Glomerular endothelial cell (primary cell): Measurements from ENCODE around the gene SLC2A1. TPM values are rescaled to one million over a fixed set of nuclear protein-coding genes. Genes with fewer than 3 reads are reported as not detected.

Experiments used
- DNase-seq: peaks from one replicate; pipeline ENCODE4 v3.0.0-alpha.2; 2011; ENCODE audit warnings: low read depth, low spot score; ENCODE audit errors: extremely low read depth
- total RNA-seq: library from RNA; depleted of rRNA; stranded (reverse); fragments of >200 nt; gene quantifications from 2 replicates; pipeline ENCODE4 v1.2.3, GENCODE V29; 2015

SLC2A1 gene
- total RNA-seq, 1 donor from 2014 or later = 126 TPM

GRCh38 chr1:42944246-42944928, 14.3 kb downstream of the SLC2A1 start:
- no peak for DNase-seq

DNA sequence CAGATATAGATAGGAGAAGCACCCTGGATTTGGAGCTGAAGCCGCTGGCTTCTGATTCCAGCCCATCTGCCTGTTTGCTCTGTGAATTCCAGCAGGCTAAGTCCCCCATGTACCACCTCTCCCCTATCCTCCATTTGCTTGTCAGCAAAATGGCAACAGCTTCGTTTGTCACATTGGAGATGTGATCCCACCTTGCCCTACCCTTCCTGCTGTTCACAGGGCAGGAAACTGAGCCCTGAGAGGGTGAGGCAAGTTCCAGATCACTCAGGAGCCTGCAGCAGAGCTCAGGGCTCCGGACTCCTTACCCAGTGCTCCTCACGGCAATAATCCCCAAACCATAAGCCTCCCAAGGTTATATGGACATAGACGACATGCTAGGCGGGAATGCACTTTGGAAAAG, 14.9 kb downstream of the SLC2A1 start:
- DNase-seq = no peak

GRCh38 chr1:42943166-42943565, 15.5 kb downstream of the SLC2A1 start:
- DNase-seq = no peak

DNA sequence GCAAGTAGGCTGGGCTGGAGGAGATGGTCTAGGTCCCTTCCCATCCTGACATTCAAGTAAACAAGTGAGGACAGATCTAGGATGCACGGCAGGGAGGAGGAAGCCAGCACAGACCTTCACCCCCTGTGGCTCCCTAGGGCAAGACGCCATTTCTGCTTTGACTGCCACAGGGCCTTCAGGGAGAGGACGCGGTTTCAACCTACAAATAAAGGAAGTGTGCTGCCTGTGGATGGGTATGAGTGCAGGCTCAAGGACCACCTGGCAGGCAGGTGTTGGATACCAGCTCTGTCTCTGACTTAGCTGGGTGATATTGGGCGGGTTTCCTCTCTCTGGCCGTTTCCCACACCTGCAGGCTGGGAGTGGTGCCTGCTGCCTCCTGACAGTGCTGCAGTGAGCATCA, 16.2 kb downstream of the SLC2A1 start:
- DNase-seq = no peak

DNA sequence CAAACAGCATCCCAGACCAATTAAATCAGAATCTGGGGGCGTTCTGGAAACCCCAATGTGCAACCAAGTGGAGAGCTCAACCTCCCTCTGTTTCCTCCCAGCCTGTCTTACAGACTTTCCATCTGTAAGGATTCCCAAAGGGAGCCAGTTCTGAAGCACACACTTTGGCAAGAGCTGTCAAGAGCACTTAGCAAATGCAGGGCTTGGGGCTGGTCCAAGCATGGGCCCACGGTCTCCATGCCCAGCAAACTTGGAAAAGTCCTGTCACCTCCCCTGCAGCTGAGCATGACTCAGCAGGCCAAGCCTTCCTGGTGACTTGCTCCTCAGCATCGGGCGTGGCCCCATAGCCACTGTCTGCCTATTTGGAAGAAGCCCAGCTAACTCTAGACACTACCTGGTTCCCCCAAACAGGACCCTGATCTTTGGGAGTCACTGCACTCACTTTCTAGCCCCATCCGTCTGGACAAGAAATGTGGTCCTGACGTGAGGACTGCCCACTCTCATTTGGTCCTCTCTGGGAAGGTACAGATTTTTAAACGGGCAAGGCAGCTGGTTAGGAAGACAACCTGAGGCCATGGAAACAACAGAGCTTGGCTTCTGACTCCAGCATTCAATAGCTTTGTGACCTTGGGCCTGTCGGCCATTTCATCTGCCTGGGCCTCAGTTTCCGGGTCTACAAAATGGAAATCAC, 16.9 kb downstream of the SLC2A1 start:
- no peak for DNase-seq

DNA sequence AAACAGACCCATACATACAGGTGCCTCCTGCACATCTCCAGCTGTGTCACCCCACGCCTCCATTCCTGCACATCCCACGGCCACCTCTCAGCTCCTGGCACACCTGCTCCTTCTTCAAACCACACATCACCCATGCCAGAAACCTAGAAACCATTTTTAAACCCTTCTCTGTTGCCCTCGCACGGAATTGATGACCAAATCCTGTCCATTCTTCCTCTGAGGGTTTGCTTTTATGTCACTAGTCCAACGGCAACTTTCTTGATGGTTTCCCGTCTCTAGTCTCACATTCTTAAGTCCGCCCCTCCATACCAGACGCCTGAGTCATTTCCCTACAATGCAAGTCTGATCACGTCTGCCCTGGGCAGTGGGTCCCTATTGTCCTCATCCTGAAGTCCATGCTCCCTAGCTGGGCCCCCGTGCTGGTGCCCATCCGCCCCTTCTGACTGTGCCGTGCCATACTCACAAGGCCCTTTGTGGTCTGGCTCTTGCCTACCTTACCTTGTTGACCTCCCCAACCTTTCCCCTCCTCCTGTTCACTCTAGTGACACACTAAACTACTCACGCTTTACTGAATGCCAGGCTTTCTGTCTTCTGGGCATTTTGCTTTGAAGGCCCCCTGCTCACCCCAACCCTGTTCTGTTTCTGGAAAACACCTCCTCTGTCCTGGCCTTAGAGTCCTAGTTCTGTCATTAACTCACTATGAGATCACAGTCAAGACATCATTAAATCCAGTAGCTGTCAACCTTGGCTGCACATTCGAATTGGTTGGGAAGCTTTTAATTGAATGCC, 17.6 kb downstream of the SLC2A1 start:
- peak; percentile 98 for DNase-seq

DNA sequence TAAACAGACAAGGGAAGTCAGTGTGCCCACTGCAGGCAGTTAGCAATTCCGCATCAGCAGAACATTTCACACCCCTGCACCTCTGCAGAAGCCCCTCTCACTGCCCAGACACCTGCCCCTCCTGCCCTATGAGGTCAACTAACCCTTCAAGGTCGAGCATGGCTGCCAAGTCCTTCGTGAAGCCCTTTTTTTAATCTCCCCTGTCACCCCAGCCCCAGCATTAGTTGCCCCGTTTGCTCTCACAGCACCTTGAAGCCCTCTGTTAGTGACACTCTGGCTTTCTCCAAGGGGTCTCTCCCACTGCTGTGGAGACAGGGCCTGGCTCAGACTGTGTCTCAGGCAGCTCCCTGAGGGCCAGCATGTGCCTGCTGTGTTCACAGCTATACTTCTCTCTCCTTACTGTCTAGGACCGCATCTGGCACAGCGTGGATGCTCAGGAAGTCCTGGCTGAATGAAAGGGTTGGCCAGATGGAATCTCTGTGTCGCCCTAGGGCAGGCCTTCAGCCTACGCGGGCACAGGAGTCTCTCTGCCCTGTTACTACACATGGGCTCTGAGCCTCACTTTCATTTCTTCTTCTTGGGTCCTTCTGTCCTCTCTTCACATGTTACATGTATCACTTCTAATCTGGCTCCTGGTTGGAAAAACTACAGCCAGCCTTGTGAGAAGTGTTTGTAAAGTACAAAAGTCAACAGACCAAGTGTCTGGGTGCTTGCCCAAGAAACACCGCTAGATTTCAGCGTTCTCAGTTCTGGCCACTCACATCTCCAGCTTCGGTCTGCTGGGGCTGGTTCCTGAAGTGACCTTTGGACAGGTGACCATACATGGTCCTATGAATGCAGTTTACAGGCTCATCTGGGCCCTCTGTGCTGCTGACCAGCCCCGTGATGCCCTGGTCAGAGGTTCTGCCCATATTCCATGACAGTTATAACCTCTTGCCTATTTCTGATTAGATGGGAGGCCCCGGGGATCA, 19.7 kb downstream of the SLC2A1 start:
- no peak for DNase-seq

GRCh38 chr1:42937836-42938644, 20.6 kb downstream of the SLC2A1 start:
- DNase-seq = no peak

DNA sequence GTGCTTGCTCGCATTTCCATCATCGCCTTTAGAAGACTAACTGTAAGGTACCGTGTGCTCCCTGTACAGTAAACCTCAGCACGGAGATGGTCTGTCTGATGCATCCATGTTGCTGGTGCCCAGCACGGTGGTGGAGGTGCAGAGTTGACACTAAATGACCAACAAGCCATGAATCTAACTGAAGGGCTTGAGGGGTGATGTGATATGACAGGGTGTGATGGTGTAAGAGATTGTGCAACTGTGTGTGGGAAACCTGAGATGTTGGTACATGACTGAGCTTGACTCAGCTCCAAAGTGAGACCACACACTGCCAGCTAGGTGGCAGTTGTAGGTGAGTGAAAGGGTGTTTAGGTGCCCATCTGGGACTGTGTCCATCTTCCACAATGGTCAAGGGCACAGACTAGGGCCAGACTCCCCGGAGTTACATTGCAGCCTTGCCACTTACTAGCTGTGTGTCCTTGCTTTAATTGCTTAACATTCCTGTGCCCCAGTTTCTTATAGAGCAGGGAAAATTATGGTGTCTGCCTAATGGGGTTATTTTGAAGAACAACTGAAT, 21.4 kb downstream of the SLC2A1 start:
- no peak for DNase-seq

- DNase-seq = no peak
These were observed 22.2 kb downstream of the SLC2A1 start for GRCh38 chr1:42936309-42937078.

DNA sequence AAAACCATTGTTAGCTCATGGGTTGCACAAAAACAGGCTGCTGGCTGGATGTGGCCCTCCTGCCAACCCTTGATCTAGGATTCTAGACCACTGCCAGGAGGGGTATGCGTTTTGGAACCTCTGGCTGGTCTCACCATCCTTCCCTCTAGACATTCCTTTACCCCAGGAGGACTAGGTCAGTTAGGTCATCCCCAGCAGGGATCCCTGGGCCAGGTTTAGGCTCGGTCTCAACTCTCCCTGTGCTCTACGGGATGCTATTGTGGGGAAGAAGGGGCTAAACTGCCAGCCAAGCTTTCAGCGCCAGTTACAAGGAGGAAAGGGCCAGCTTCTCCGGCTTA, 22.7 kb downstream of the SLC2A1 start:
- DNase-seq = no peak

DNA sequence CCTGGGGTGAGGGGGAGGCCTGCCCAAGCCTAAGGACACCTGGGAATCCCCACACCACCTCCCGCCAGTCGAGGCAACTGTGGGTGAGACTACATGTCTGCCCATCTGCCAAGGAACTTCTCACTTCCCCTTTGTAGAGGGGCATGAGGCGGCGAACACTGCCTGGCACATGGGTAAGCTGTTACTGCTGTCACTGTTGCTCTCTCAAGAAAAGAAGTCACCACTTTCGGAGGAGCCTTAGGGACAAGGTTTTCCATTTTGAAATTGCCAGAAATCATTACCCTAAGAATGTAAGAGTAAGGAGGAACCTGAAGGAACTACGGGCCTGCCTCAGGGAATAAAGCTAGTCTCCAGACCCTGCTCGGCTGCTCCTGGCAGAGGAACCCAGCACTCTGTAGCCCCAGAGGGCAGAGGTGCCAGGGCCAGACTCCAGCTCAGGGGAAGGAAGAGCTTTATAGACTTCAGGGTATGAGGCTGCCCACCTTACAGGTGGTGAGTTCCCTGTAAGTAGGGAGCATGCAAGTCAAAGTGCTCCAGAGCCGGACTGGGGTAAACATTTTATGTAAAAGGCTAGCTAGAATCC, 23.3 kb downstream of the SLC2A1 start:
- no peak for DNase-seq

DNA sequence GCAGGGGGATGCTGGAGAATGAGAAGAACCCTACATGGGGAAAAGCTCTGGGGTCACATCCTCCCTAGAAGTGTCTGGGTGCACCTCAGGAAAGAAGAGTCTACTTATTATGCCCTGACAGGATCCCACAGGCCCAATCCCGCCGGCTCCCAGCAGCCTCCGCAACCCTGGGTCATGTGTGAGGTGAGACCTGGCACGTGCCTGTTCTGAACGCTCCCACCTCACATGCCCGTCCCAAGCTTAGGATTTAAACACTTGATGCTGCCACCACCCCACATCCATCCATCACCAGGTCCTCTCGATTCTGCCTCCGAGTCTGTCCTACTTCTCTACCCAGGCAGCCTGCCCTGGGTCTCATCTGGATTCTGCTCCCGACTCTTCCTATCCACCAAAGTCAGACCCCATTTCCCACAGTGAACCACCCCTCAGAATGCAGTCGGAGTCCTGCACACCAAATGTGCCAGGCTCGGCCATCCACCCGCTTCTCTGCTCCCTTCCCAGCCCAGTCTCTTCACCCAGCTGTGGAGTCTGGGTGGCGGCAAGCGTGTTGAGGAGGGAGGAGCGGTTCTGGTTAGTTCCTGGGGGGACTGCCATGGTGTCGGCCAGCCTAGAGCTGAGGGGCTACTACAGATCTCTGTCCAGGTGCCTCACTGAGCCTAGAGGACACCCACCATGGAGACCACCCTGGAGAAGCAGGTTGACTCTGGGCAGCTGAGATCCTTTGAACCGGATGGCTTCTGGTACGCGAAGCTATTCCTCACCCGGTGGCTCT, 23.9 kb downstream of the SLC2A1 start:
- DNase-seq = no peak

DNA sequence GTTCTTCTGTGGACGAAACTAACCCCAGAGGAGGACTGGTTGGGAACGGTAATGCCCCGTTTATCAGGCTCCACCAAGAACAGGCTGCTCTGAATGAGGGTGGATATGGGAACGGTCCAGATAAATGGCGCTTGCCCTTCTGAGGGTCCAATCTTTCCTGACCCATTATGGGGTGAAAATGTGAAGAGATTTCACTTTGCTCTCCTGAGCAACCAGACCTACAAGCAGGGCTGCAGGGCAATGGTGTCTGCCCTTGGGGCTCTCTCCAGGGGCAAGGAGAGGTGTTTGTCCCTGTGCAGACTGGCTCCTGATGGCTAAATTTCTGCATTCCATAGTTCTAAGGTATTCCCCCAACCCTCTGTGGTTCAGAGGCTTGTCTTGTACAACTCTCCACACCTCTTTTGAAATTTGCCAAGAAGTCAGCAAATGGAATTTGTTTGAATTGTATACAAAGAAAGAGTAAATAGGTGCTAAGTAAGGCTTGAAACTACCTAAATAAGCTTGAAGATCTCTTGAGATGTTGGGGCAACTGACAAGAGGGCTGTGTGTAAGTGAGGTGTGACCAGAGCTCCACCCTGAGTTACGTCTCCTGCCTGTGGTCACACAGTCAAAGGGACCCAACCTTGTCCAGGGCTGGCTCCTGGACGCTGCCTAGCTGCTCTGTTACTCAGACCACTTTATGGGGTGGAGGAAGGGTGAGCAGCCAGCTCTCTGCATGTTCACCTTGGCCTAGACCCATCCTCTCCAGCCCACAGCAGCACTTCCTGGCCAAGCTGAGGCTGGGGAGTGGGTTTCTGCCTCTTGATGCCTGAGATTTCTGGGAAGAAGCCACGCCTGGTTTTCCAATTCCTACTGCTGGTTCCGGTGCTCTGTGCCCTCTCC, 24.8 kb downstream of the SLC2A1 start:
- DNase-seq = no peak

DNA sequence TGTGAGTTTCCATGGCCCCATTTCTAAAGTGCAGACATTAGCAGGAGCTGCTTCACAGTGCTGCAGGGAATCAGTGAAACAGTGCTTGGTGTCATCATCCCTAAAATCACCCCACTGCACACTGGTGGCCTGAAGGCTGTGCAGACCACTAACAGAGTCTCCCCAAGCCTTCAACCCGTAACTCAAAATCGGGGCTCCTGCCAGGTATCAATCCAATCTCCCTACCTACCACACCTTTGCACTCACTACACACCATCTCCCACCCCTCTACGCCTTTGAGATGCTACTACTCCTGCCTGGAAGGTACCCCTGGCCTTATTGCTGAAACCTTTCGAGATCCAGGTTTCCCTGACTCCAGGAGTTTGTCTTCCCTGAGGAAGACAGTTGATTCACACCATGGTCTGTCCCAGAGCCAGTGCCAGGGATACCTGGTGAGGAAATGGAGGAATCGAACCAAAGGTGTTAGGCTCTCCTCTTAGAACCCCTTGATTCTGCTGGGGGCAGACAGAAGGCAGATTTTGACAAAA, 25.5 kb downstream of the SLC2A1 start:
- DNase-seq = no peak

DNA sequence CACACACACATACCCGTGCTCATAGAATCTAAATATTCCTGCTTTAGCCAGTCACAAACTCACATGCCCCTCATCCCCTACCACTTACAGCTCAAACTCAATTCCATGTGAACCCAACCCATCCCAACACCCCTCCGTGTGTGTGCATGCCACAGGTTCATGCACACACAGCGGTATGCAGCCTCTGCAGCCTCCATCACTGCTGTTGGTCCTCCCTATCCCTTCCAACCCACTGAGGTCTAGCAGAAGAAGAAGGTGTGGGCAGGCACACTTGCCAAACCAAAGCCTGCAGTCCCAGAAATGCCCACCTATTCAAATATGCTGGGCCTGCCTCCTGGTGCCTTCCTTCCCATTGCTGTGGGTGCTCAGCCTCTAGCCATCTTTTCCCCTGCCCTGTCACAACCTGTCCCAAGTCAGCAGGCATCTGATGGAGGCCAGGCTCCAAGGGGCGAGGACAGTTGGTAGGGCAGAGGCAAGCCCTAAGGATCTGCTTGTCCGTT, 26.2 kb downstream of the SLC2A1 start:
- no peak for DNase-seq
